ENCODE measurements around the gene TMEM150A.
"Not testable (repeated sequence)": the region's sequence is repeated elsewhere in the genome, so short reads cannot be mapped to it uniquely, and the experiment has no call there.

The TMEM150A gene

DNA sequence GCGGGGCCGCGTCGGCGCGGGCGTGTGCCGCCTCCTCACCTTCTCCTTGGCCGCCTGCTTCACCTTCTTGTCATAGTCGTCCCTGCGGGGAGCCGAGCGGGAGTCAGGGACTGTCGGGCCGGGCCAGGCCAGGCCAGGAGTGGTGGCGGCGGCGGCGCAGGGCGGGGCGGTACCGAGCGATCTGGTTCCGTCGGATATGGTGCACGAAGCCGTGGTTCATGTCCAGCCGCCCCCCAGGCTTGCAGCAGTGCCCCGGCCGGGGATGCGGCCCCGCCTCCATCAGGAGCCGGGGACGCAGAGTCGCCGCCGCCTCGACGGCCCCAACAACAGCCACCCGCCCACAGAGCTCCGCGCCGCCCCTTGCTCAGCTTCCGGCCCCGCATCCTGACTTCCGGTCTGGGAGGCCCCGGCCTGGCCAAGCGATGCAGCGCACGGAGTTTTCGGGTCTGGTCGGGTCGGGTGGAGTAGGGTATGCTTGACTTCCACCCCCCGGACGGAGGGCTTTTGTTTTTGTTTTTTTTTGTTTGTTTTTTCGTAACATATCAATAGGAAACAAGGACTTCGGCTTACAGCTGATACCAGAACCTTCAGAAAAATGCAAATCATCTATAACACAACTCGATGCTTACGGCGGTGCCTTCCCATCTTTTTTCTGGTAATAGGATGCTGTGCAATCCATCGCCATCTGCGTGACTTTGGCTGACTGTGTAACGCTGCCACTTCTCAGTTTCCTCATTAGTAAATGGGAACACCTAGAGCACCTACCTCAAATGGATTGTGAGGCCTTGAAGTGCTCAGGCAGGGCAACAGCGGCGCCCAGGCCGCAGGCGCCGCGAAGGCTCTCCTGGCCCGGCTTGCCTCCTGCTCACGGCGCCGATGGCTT, 9.4 kb upstream of the TMEM150A start, which contains the start of gene C2orf68:
C2orf68 (minus strand) TSS at position 362 of the 883 bp plus-strand sequence; CDS start at position 280, 82 bp downstream.
- DNase-seq, result peak in 57 of 58 donors; percentile 41 to 91 (median 80)

DNA sequence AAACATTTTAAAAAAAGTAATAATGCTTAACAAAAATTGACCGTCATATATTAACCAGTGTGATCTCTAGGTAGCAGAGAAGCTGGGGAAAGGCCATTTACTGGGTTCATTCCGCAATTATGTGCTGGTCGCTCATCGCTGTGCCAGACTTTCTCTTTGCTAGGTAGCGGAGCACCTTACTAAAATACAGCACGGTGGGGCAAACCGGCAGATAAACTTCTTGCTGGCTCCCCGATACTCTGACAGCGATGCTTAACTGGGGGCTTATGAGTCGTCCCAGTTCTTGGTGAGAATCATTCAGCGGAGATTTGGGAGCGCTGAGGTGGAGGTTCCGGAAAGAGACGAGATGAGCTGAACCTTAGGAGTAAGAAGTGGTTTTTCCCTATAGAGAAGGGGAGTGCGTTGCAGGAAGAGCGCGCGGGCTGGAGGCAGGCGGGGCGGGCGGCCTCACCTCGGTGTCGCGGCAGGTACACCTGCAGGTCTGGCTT, 8.8 kb upstream of the TMEM150A start:
- peak in 1 of 58 donors; percentile 46 for DNase-seq

DNA sequence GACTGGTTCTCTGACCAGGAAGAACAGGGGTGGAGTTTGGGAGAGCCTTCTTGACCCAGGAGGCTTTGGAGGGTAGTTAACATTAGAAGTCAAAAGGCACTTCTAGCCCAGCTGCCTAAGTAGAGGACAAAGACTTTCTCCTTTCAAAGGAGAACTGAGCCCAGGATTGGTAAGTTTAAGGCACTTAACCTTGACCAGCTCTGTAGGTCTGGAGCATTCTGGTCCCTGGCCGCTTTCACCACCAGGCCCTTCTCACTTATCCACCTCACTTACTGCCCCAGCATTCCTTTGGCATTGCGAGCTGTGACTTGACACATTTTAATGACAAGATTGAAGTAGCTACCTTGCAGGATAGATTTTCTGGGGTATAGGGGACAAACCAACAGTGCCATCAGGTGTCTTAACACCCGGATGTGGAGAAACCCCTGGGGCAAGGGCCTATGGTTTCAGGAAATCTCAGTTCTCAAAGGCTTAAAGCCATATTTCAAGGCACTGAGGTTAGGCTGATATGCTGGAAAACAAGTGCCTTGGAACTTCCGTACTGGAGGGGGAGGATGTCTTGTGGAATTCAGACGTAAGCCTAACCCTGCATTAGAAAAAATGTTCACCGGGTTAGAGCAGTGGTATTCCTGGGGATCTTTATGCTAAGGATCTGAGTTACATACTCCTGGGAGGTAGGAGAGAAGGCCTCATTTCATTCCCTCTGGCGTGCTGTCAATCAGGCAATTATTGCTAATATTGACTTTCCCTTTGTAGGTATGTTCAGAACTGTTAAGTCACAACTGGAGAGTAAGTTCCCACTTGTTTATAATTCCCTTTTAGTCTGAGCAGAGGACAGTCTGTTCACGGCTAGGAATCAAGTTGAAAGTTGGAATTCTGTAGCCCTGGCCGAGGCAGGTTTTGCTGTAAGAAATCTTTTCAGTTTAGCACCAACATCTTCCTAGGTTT, 5.0 kb upstream of the TMEM150A start:
- DNase-seq, result no peak

DNA sequence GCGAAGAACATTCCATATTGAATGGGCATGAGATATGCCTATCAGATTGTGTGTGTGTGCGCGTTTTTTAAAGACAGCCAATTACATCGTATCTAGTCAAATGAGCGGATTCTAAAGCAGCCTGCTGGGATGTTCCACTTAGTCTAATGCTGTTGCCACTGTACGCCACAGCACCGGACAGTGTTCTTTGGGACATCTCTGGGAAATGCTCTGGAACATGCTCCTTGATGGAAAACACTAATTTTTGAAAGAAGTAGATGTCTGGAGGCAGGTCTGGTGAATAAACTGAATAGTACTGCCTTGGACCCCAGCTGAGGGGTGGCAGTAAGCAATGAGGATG, 3.6 kb upstream of the TMEM150A start:
- DNase-seq, result no peak

DNA sequence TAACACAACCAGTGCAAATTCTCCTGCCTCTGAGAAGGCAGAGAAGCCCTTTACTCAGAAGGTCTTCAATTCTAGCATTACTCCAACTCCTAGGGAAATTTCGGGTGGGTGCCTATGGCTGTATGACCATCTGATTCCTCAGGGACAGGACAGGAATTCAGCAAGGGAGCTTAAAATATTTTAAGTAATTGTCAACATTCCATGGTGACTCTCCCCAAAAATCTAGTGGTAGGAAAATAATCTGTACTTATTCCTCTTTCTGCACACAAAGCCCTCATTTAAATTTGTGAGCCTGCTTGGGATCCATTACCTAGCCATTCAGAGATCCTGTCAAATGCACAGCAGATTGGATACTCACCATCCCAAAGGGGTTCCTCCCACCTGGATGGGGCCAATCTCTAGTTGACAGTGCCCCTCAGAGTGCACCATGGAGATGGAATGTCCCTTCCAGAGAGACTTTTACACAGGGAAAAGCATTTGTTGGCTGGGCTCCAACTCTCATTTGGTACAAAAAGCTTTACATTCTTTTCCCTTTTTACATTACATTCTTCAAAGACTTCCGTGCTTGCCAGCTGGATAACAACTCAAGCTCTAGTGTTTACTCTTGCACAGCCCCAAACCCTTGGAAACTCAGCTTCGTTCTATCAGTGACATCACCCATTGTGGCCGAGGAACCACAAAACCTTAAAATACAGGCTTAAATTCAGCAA, 3.1 kb upstream of the TMEM150A start:
- DNase-seq, result peak in 3 of 58 donors; percentile 11 to 30 (median 13)

DNA sequence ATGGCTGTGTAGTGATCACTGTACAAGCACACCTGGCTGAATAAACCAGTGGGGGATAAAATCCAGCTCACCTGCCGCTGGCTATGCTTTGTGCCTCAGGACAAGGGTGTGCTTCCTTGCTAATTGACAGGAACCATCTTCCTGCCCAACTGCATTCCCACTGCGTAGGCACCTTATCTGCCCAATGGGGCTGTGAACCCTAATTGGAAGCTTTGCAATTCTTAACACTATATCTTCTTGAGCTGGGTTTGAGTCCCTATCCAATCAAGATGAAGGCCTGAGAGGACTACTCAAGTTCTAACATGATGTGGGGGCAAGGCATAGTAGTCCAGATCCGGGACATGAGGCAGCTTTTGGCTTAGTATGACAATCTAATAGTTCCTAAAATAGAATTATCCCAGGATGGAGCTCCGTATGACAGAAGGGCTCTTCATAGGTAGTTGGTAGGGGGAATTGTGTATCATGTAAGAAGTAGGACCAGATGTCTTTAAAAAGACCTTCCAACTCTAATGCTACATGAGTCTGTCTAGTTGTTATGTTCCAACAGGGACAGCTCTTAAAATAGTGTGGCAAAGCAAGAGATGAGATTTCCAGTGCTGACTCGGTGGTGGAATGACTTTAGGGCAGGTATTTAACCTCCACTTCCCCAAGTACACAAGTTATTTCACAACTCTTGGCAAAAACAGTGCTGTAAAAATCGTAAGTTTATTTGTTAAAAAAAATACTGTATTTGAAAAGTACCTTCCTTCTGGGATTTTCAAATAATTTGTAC, 2.3 kb upstream of the TMEM150A start:
- no peak for DNase-seq

DNA sequence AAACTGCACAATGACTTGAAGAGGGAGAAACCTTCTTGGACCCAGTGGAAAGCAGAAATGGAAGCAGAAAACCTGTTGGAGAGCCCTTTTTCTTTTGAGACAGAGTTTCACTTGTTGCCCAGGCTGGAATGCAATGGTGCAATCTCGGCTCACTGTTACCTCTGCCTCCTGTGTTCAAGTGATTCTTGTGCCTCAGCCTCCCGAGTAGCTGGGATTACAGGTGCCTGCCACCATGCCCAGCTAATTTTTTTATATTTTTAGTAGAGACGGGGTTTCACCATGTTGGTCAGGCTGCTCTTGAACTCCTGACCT, 1.6 kb upstream of the TMEM150A start:
- DNase-seq, result not testable (repeated sequence)

DNA sequence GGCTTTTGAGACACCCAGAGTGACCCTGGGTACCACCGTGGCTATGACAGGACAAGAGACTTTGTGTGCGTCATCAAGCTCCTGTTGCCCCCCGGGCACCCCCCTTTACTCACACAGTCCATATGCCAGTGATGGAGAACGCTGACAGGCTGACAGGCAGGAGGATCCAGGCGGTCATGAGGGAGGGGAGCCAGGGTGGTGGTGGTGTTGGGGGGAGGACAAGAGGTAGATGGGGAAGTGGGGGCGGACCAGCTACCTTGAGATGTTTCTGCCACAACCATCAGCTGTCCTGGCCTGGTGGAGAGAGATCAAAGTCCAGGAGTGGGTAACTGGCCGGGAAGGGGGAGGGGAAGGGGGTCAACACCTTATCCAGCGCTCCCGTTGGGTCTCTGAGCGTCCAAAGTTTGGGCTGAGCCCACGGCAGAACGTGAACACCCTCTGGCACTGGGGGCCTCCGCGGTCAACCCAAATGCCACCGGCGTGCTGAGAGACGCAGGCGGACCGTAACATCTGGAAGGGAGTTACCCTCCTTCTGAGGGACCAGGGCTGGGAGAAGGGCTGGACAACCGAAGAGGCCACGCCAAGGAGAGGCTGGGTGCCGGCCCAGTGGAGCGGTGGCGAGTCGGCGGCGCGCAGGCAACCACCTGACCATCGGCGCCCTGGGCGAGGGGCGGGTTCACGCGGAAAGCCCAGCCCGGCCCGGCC, 575 bp downstream of the TMEM150A start:
- peak in 45 of 58 donors; percentile 45 to 86 (median 76) for DNase-seq

DNA sequence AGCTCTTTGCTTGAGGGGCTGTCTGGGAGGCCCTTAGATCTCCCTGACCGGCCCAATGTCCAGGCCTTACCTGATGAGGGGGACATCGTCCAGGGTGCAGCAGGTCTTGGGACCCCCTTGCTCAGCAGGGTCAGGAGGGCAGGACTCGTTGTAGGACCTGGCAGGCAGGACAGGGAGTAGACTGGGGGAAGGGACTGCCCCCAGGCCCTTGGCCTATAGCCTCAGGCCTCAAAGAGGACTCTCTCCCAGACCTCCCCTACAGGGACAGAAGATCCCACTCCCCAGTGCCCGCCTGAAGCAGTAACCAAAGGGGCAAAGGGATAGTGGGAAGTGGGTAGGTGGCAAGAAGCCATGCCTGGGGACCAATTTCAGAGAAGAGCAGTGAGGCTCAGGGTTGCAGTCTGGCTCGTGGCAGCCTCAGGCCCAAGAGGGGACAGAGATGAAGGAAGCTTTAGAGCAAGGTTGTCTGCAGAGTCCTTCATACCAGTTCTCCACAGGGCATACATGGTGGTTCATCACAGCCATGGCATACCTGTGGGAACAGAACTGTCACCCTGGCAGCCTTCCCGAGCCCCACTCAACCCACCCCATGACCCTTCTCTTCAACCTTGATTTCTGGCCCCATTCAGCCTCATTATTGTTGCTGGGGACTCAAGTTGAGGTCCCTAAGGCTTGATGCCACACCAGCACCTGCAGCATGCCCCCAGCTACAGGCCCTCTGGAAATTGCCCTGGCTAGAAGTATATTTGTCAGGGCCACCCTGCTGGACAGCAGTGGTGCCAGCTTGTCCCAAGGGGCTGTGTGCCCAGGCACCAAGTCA, 1.3 kb downstream of the TMEM150A start:
- no peak for DNase-seq

DNA sequence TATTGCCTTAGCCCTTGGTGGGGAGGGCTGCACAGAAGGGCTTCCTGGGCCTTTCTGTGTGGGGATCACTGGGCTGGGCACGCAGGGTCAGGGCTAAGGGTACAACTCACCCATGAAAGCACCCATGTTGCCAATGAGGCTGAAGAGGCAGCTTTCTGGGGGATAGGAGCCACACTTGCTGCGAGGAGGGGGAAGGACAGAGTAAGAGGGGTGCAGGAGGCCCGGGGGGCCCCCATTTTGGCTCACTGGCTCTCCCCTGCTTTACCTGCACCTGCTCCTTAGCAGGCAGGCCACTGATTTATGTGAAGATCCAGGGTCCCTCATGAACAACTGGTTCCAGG, 2.3 kb downstream of the TMEM150A start:
- DNase-seq, result no peak

DNA sequence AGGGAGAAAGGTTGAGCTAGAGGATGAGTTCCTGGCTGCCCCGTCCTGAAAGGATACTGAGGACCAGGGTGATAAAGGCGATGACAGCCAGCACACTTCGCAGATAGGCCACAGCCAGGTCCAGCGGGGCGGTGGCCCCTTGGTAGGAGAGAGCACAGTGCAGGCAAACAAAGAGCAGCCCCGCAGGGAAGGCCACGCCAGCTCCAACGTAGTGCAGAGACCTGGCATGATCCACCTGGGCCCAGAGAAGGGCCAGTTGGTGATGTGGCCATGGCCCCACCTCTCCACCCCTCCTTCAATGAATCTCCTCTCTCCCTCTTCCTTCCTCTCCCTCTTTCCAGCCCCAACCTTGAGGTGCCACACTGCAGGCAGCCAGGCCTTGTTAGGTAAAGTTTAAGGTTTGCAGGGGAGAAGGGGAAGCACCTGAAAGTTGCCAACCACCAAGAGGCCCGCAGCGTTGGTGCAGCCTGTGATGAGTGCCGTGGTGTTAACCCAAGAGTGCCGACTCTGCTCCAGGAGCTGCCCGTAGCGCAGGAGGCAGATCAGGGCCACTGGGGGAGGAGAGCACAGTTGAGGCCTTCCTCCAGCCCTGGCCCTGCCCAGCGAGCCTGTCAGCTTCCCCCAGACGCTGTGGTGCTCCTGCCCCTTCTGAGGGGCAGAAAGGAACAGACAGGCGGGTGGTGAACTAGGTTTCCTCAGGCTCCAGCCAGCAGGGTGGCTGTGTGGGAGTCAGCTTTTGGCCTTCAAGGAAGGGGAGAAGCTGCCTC, 2.8 kb downstream of the TMEM150A start:
- DNase-seq, result no peak

DNA sequence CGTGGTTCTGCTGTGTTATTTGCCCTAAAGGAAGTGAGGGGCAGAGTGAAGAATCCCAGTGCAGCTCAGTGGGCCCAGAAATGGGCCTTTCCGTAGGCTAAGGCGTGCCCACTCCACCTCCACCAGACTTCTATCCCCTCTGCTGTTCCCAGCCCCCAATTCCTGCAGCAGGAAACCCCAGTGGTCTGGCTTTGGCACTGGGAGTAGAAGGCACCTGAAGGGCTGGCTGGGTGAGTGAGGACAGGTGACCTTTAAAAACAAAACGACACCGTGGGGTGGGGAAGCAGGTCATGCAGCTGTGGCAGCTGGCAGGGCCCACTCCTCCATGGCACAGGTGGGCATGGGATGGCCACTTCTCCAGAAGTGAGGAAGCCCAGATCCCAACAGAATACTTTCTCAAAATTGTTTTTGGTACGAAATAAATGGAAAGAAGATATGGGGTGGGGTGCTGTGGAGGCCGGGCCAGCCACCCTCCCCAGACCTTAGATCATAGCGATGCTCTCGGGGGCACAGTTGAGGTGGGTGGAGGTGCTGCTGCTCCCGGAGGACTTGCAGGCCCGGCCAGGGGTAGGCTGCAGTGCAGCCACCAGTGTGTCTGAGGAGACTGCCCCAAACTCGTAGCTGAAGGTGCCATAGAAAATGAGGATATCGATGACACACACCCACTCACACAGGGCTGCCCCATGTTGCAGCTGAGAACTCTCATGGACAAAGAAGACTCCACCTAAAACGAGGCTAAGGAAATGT, 3.7 kb downstream of the TMEM150A start:
- no peak for DNase-seq

DNA sequence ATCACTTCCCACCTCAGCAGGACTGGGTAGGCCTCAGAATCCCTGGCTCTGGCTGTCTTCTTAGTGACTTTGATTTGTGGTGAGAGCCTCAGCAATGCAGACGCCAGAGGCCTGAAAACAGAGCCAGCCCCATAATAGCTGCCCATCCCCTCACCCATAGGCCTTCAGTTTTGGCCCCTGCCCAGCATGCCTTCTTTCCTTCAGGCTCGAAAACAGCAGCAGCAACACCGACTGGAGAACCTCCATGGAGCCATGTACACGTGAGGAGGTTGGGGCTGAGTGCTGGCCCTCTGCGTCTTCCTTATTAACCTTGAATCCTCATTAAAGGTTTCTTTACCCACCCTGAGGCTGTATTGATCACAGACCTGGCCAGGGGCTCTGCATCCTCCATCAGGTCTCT, 5.3 kb downstream of the TMEM150A start:
- no peak for DNase-seq

DNA sequence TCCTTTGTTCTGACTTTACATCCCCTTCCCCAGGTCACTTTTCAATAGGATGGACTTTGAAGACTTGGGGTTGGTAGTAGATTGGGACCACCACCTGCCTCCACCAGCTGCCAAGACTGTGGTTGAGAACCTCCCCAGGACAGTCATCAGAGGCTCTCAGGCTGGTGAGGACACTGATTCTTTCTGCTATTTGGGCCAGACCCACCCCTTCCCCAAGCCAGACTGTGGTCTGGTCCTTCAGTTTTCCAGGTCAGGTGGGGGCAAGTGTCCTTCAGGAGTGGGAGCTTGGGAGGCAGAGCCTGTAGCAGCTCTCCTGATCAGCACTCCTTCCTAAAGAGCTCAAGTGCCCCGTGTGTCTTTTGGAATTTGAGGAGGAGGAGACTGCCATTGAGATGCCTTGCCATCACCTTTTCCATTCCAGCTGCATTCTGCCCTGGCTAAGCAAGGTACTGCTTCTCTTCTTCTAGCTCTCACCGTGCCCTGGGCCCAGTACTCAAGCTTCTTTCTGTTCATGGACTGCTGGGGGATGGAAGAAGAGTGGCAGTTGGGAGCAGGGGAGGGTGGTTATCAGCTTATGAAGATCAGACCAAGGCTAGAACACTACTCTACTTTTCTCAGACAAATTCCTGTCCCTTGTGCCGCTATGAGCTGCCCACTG, 5.9 kb downstream of the TMEM150A start:
- DNase-seq, result no peak

DNA sequence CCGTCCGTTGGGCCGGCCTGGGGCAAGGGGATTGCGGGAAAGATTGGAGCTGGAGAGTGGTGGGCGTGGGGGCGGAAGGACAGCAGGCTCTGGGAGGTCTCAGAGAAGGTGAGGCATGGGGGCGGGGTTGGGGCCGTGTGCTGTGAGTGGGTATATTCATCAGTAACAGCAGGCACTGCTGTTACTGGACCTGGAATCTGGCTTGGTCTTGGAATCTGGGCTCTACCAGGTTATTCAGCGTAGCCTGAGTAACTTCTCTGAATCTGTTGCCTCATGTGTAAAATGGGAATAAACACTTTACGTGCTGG, 6.5 kb downstream of the TMEM150A start:
- peak in 1 of 58 donors; percentile 44 for DNase-seq

DNA sequence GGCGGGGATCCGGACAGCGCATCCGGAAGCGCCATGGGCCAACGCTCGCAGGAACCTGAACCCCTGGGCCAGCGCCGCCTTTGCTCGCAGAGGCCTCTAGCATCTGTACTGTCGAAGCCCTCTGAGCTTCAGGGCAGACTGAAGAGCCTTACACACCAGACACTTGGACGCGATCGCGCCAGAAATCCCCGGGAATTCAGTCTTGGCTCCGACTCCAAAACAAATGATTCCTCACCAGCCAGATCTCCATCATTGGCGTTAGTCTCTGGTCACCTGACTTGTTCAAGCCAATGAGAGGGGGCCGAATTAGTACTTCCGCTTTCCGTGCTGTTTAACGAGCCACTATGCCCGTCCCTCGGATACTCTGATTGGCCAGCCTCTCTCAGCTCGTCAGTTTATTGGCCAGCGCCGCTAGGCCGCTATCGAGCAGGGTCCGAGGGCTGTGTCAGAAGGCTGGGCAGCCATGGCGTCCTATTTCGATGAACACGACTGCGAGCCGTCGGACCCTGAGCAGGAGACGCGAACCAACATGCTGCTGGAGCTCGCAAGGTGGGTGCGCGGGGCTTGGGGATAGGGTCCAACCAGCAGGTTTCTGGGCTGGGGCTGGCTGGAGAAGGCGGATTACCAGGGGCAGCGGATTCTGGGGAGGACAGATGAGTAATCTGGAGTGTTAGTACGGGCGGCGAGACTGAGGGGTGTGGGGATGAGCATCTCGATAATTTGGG, 7.0 kb downstream of the TMEM150A start, which contains the start of gene RNF181:
RNF181 (plus strand) TSS at position 445 of the 725 bp plus-strand sequence; CDS start at position 464, 19 bp downstream.
- DNase-seq, result peak; percentile 81 to 99 (median 97)
